ENCODE measurements around the gene STAM.

The STAM gene

GRCh38 chr10:17764142-17764541, 120.2 kb downstream of the STAM start:
- in situ Hi-C loops (cut with MboI; ENCODE audit: low sequenced_read_pairs, unreplicated experiment), result no loop called here
- no peak for TF ChIP-seq CTCF (IDR thresholded peaks at IDR 0.05; ENCODE audit: borderline replicate concordance, control extremely low read depth, extremely low read depth, insufficient read depth, missing control alignments)
- no peak for DNase-seq (ENCODE audit: low spot score)

- no peak for DNase-seq (ENCODE audit: low spot score)
- TF ChIP-seq CTCF (IDR thresholded peaks at IDR 0.05; ENCODE audit: borderline replicate concordance, control extremely low read depth, extremely low read depth, insufficient read depth, missing control alignments), result no peak
- in situ Hi-C loops (cut with MboI; ENCODE audit: low sequenced_read_pairs, unreplicated experiment), result no loop called here
Observed at GRCh38 chr10:17765602-17766001, 121.7 kb downstream of the STAM start.

All from GM13976 (cell line).